ENCODE data around the gene PIP5K1B.

- TF ChIP-seq CTCF (IDR thresholded peaks at IDR 0.05) (no peak), EZH2 (IDR thresholded peaks at IDR 0.05; ENCODE audit: borderline replicate concordance, insufficient read depth, low read depth, low read length, poor library complexity, severe bottlenecking) (no peak)
Measured at GRCh38 chr9:68825762-68826472, 120.9 kb downstream of the PIP5K1B start.

All from B cell (primary cell).